Activated T-cell treated with anti-CD3 and anti-CD28 coated beads, Interleukin-2, amount 50 U/mL, for 24 hours (primary cell): Measurements from ENCODE around the gene TRAPPC2.
"Not testable (repeated sequence)": the region's sequence is repeated elsewhere in the genome, so short reads cannot be mapped to it uniquely, and the experiment has no call there.

Experiments
- DNase-seq: peaks from one replicate; pipeline ENCODE4 v3.0.0-alpha.2; 2020
- H3K27ac Mint-ChIP-seq: 2 replicates; pipeline ENCODE4 v1.8.0; 2020; ENCODE audit warnings: mild to moderate bottlenecking, mixed read lengths
- H3K27me3 Mint-ChIP-seq: 2 replicates; pipeline ENCODE4 v1.8.0; 2020; ENCODE audit warnings: mixed read lengths
- H3K36me3 Mint-ChIP-seq: 2 replicates; pipeline ENCODE4 v1.8.0; 2020; ENCODE audit warnings: low read depth, mixed read lengths
- H3K4me1 Mint-ChIP-seq: 2 replicates; pipeline ENCODE4 v1.8.0; 2020; ENCODE audit warnings: low read depth, mixed read lengths
- H3K4me3 Mint-ChIP-seq: 2 replicates; pipeline ENCODE4 v1.8.0; 2020; ENCODE audit warnings: mild to moderate bottlenecking, moderate library complexity, mixed read lengths
- H3K9me3 Mint-ChIP-seq: 2 replicates; pipeline ENCODE4 v1.8.0; 2020; ENCODE audit warnings: mixed read lengths

The TRAPPC2 gene

DNA sequence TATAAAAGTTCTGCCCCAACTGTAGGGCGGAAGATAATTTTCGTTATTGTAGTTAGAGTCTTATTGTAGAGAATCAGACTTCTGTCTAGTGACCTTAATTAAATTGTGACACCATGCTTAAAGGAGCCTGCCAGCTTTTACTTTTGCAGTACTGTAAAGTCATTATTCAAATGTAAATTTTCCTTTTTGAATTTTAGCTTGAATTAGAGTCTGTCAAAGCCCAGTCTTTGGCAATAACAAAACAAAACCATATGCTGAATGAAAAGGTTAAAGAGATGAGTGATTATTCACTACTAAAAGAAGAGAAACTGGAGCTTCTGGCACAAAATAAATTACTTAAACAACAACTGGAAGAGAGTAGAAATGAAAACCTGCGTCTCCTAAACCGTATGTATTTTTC is 22.0 kb upstream of the TRAPPC2 start:
- no peak for DNase-seq
- Mint-ChIP-seq H3K9me3 (no peaks in the 10 kb centered on the region), H3K4me3 (no peak overlapping the region), H3K4me1 (peaks cover 28% of the 10 kb centered on the region), H3K27ac (no peak overlapping the region), H3K27me3 (peaks cover 11% of the 10 kb centered on the region), H3K36me3 (peaks cover 83% of the 10 kb centered on the region)

GRCh38 chrX:13755254-13755653 is 20.8 kb upstream of the TRAPPC2 start:
- Mint-ChIP-seq H3K4me3 (no peak overlapping the region), H3K27me3 (peaks cover 7% of the 10 kb centered on the region), H3K9me3 (no peaks in the 10 kb centered on the region), H3K27ac (no peak overlapping the region), H3K4me1 (peaks cover 32% of the 10 kb centered on the region), H3K36me3 (peaks cover 80% of the 10 kb centered on the region)
- DNase-seq = no peak

DNA sequence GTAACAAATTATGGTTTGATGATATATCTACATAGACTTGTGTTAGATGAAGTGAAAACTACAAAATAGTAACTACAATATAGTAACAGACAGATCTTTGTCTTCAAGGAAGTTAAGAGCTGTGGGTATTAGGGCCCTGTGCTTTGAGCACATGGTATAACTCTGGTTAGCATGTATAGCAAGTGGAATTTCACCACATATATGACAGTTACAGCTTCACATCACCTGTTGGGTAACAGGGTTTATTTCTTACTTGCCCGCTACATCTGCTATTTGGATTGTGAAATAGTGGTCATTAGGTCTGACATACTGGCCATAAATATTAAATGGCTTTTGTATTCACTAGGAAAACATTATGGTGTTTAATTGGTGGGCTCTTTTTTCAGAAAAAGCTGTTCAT is 20.3 kb upstream of the TRAPPC2 start:
- Mint-ChIP-seq H3K36me3 (peaks cover 80% of the 10 kb centered on the region), H3K27me3 (peaks cover 3% of the 10 kb centered on the region), H3K9me3 (no peaks in the 10 kb centered on the region), H3K27ac (no peak overlapping the region), H3K4me3 (no peak overlapping the region), H3K4me1 (peaks cover 36% of the 10 kb centered on the region)
- DNase-seq = no peak

DNA sequence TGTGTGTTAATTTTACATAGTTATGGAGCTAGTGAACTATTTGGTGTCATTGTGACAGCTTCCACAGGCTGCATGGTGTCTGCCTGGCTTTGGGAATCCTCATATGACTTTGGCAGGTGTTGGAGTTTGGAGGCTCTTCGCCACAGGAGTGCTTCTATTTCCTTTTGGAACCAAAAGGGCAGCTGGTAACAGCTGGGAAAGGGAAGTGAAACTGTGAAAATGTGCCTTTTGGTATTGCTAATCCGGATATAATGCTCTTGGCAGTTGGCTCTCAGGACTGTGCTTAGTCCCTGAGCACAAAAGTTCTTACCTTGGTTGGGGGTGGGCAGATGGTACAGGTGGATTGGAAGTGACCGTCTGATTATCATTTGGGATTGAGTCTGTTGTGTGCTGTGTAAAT is 18.2 kb upstream of the TRAPPC2 start:
- Mint-ChIP-seq H3K4me1 (peaks cover 33% of the 10 kb centered on the region), H3K9me3 (no peaks in the 10 kb centered on the region), H3K36me3 (peaks cover 81% of the 10 kb centered on the region), H3K4me3 (no peak overlapping the region), H3K27me3 (peaks cover 3% of the 10 kb centered on the region), H3K27ac (peak overlapping the region; percentile 42)
- no peak for DNase-seq

DNA sequence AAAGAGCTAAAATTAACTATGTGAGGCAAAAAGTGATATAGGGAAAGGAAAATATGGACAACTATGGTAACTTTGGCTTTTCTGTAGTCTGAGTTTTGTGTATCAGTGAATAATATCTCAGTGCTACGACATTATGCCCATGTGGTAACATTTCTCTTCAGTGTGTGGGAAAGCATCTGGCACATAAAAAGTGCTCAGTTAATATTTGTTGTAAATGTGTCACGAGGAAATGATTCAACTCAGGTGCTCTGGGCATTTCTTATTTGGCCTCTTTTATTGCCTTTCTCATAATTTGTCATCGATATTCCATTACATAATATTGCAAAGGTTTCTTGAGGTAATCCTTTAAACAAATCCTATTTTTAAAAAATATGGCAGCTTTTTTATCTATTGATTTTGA is 17.7 kb upstream of the TRAPPC2 start:
- Mint-ChIP-seq H3K36me3 (peaks cover 83% of the 10 kb centered on the region), H3K27me3 (peaks cover 8% of the 10 kb centered on the region), H3K4me3 (no peak overlapping the region), H3K4me1 (peaks cover 33% of the 10 kb centered on the region), H3K9me3 (no peaks in the 10 kb centered on the region), H3K27ac (no peak overlapping the region)
- DNase-seq = no peak

- peaks cover 84% of the 10 kb centered on the region for H3K36me3 Mint-ChIP-seq
- no peak overlapping the region for H3K4me3 Mint-ChIP-seq
- H3K4me1 Mint-ChIP-seq = peaks cover 33% of the 10 kb centered on the region
- peaks cover 10% of the 10 kb centered on the region for H3K27me3 Mint-ChIP-seq
- DNase-seq = no peak
- H3K27ac Mint-ChIP-seq = peak overlapping the region; percentile 16
- no peaks in the 10 kb centered on the region for H3K9me3 Mint-ChIP-seq
These were observed 16.4 kb upstream of the TRAPPC2 start for GRCh38 chrX:13750812-13751211.

DNA sequence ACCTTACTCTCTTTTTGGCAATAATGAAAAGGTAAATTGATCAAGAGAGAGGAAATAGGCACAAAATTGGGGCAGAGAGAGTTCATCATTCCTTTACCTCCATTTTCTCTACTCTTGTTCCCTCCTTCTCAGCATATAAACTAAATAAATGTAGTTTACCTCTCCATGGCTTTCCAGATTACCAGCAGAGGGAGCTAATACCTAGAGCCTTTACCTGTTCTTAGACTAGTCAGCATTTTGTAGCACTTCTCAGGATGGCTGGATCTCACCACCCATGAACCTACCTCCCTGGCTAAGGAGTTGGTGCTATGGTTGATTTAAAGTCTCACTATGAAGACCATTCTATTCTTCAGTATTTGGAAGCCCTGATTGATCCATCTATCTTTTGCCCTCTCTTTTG is 15.8 kb upstream of the TRAPPC2 start:
- H3K9me3 Mint-ChIP-seq = no peaks in the 10 kb centered on the region
- H3K4me1 Mint-ChIP-seq = peaks cover 30% of the 10 kb centered on the region
- no peak overlapping the region for H3K27ac Mint-ChIP-seq
- peaks cover 85% of the 10 kb centered on the region for H3K36me3 Mint-ChIP-seq
- DNase-seq = no peak
- no peak overlapping the region for H3K4me3 Mint-ChIP-seq
- H3K27me3 Mint-ChIP-seq = peaks cover 14% of the 10 kb centered on the region

DNA sequence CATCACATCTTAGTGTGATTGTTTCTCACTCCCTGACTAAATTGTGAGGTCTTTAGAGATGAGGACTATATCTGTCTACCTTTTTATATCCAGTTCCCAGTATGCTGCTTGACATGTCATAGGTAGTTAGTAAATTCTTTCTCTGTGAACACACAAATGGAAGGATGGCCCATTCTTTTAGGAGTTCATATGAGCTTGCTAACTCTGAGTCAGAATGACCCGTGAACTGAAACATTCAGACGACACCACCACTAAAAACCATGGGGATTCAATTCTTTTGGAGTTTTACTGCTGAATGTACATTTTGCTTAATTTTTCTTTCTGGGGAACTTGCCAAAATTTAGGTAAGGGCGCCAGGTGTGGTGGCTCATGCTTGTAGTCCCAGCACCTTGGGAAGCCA is 14.1 kb upstream of the TRAPPC2 start:
- Mint-ChIP-seq H3K27me3 (peaks cover 14% of the 10 kb centered on the region), H3K27ac (no peak overlapping the region), H3K36me3 (peaks cover 87% of the 10 kb centered on the region), H3K4me3 (no peak overlapping the region), H3K4me1 (peaks cover 27% of the 10 kb centered on the region), H3K9me3 (no peaks in the 10 kb centered on the region)
- no peak for DNase-seq

GRCh38 chrX:13747836-13748235 is 13.4 kb upstream of the TRAPPC2 start:
- Mint-ChIP-seq H3K4me3 (no peak overlapping the region), H3K36me3 (peaks cover 83% of the 10 kb centered on the region), H3K27ac (no peak overlapping the region), H3K9me3 (no peaks in the 10 kb centered on the region), H3K27me3 (peaks cover 13% of the 10 kb centered on the region), H3K4me1 (peaks cover 30% of the 10 kb centered on the region)
- no peak for DNase-seq

- no peaks in the 10 kb centered on the region for H3K9me3 Mint-ChIP-seq
- peaks cover 61% of the 10 kb centered on the region for H3K36me3 Mint-ChIP-seq
- H3K4me1 Mint-ChIP-seq = peaks cover 26% of the 10 kb centered on the region
- DNase-seq = peak; percentile 44
- peak overlapping the region; percentile 46 for H3K4me3 Mint-ChIP-seq
- peaks cover 16% of the 10 kb centered on the region for H3K27me3 Mint-ChIP-seq
- H3K27ac Mint-ChIP-seq = peak overlapping the region; percentile 90
These were observed 8.2 kb upstream of the TRAPPC2 start for GRCh38 chrX:13742397-13743176.

DNA sequence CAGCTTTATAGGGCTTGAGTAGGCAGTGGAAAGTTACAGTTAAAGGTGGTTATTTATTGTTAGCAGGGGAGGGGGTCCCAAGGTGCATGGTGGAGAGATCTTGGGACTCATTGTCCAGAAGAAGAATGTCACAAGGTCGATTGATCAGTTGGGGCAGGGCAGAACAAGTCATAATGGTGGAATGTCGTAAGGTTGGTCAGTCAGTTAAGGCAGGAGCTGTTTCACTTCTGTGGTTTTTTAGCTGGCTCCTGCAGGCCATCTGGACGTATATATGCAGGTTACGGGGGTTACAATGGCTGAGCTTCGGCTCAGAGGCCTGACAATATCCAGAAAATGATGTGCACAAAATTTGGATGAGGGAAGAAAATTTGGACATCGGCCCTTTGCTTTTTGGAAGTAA is 7.3 kb upstream of the TRAPPC2 start:
- H3K36me3 Mint-ChIP-seq = peaks cover 60% of the 10 kb centered on the region

DNA sequence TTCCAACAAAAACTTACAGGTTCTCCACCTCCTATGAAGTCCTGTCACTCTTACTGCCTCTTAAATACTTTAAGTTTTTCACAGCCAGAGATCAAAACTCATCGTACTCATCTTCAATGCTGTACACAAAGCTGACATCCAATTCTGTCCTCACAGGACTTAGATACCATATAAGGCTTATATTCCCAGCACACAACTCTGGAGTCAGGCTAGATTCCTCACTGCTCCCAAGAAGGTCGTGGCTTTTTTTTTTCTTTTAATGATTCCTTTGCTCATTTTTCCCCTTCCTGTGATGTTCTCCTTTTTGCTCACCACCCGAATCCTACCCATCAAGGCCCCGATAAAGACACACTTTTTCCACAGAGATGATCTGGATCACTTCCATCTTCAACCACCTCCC is 914 bp downstream of the TRAPPC2 start:
- Mint-ChIP-seq H3K27me3 (peaks cover 21% of the 10 kb centered on the region), H3K4me1 (peaks cover 62% of the 10 kb centered on the region), H3K9me3 (no peaks in the 10 kb centered on the region), H3K36me3 (peaks cover 70% of the 10 kb centered on the region), H3K4me3 (peak overlapping the region; percentile 86), H3K27ac (peak overlapping the region; percentile 93)
- no peak for DNase-seq

More for the DNA sequence above, 7.3 kb upstream of the TRAPPC2 start:
- no peaks in the 10 kb centered on the region for H3K9me3 Mint-ChIP-seq
- H3K4me1 Mint-ChIP-seq = peaks cover 32% of the 10 kb centered on the region
- H3K4me3 Mint-ChIP-seq = no peak overlapping the region
- peaks cover 8% of the 10 kb centered on the region for H3K27me3 Mint-ChIP-seq
- no peak for DNase-seq
- H3K27ac Mint-ChIP-seq = peak overlapping the region; percentile 90

- peak overlapping the region; percentile 93 for H3K27ac Mint-ChIP-seq
- peaks cover 70% of the 10 kb centered on the region for H3K4me1 Mint-ChIP-seq
- peaks cover 78% of the 10 kb centered on the region for H3K36me3 Mint-ChIP-seq
- peaks cover 21% of the 10 kb centered on the region for H3K27me3 Mint-ChIP-seq
- no peak for DNase-seq
- peak overlapping the region; percentile 86 for H3K4me3 Mint-ChIP-seq
- peaks cover under 1% of the 10 kb centered on the region for H3K9me3 Mint-ChIP-seq
These were observed 2.0 kb downstream of the TRAPPC2 start for GRCh38 chrX:13732246-13733067.

- not testable (repeated sequence) for DNase-seq, H3K27ac Mint-ChIP-seq, H3K9me3 Mint-ChIP-seq, H3K4me3 Mint-ChIP-seq
- Mint-ChIP-seq H3K27me3 (peaks cover 30% of the 10 kb centered on the region), H3K4me1 (peaks cover 74% of the 10 kb centered on the region), H3K36me3 (peaks cover 85% of the 10 kb centered on the region)
These were observed 3.9 kb downstream of the TRAPPC2 start for GRCh38 chrX:13730523-13730922.

DNA sequence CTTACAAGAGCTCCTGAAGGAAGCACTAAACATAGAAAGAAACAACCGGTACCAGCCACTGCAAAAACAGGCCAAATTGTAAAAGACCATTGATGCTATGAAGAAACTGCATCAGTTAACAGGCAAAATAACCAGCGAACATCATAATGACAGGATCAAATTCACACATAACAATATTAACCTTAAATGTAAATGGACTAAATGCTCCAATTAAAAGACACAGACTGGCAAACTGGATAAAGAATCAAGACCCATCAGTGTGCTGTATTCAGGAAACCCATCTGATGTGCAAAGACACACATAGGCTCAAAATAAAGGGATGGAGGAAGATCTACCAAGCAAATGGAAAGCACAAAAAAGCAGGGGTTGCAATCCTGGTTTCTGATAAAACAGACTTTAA is 7.8 kb downstream of the TRAPPC2 start:
- H3K4me1 Mint-ChIP-seq = peaks cover 78% of the 10 kb centered on the region
- DNase-seq, H3K4me3 Mint-ChIP-seq, H3K9me3 Mint-ChIP-seq: not testable (repeated sequence)
- peaks cover 24% of the 10 kb centered on the region for H3K27me3 Mint-ChIP-seq
- H3K27ac Mint-ChIP-seq = peak overlapping the region; percentile 62
- H3K36me3 Mint-ChIP-seq = peaks cover 97% of the 10 kb centered on the region
